Ectodermal cell (in vitro differentiated cells): ENCODE results near the gene CEP164.

Experiments
- H3K27ac ChIP-seq: 2 replicates; pipeline ENCODE4 v1.7.0; 2013; ENCODE audit warnings: mild to moderate bottlenecking, low read depth, low read length; ENCODE audit not compliant: insufficient read depth, poor library complexity, severe bottlenecking
- H3K27me3 ChIP-seq: 2 replicates; pipeline ENCODE4 v1.7.0; 2013; ENCODE audit warnings: mild to moderate bottlenecking, low read length; ENCODE audit not compliant: insufficient read depth, control insufficient read depth, poor library complexity, severe bottlenecking
- H3K36me3 ChIP-seq: one replicate; pipeline ENCODE4 v1.7.0; 2013; ENCODE audit warnings: low read length; ENCODE audit not compliant: control insufficient read depth, insufficient read depth
- H3K4me1 ChIP-seq: one replicate; pipeline ENCODE4 v1.7.0; 2013; ENCODE audit warnings: low read length; ENCODE audit not compliant: control insufficient read depth, insufficient read depth
- H3K4me3 ChIP-seq: 2 replicates; pipeline ENCODE4 v1.7.0; 2013; ENCODE audit warnings: low read depth, low read length, control low read depth; ENCODE audit not compliant: insufficient read depth
- H3K9me3 ChIP-seq: 2 replicates; pipeline ENCODE4 v1.7.0; 2013; ENCODE audit warnings: mild to moderate bottlenecking, low read length, moderate library complexity; ENCODE audit not compliant: control insufficient read depth
- WGBS, 2 experiments: methylation state at CpG; one replicate each; pipeline ENCODE4 v1.1.7; 2013; ENCODE audit warnings: missing lambda C conversion rate in 2 of 2; 5-methylcytosine and 5-hydroxymethylcytosine counted together

Gene CEP164

DNA sequence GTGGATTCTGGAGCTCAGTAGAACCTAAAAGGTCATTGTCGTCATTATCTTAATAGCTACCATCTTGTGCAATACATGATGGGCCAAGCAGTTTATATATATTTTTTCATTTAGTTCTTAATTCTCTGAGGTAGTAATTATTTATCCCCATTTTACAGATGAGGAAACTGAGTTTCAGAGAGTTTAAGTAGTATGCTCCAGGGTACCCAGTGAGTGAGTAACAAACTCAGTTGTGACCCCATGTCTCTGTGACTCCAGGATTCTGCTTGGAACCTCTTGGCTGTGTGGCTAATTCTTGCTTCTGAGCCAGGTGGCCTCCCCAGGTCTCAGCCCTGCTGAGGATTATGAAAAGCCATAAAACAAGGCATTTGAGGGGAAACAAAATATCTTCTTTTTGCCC is 82.6 kb downstream of the CEP164 start:
- no peaks in the 10 kb centered on the region for H3K27me3 ChIP-seq
- no peaks in the 10 kb centered on the region for H3K4me1 ChIP-seq
- H3K36me3 ChIP-seq: peaks cover 13% of the 10 kb centered on the region
- H3K27ac ChIP-seq: no peak overlapping the region
- H3K4me3 ChIP-seq: no peak overlapping the region
- 88% methylated on average over 1 of the region's 1 CpG; no CpG with 5 or more reads in 1 of the 2 experiments for WGBS, 2 experiments
- no peaks in the 10 kb centered on the region for H3K9me3 ChIP-seq

DNA sequence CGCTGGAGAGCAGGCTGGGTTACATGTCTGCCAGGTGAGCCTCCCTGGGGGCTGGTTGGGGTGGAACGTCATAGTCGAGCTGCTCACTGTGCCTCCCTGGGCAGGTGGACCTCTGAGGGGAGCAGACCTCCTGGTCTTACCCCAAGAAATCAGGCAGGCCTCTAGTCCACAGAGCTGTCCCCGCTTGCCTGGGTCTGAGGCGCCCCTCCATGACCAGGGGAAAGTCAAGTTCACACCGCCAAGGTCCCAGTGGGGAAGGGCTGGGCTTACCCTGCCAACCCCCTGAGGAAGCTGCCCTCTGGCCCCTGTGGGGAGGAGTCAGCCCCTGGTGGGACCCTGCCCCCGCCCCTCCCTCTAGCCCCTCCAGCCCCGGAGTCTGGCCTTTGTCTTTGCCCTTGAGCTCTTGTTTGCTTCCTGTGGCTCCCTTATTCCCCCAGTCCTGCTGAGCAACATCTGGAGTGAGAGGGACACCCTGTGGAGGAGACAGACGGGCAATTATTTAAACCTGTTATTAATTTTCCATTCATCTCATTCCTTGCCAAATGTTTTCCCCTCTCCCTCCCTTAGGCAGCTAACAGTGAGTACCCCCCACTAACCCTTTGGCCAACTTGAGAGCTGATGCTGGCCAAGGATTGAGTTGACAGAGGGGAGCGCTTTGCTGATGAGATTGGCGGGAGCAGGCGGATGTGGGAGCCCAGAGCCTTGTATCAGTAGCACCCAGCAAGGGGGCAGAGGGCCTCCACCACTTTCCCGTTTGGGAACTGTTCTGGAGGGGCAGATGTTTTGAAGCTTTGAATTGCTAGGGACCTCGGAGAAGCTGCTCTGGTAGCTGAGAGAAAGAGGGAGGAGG is 83.4 kb downstream of the CEP164 start:
- H3K4me3 ChIP-seq: no peak overlapping the region
- 74 to 77% methylated on average over 14 of the region's 14 CpGs for WGBS, 2 experiments
- no peak overlapping the region for H3K27ac ChIP-seq
- H3K36me3 ChIP-seq: peaks cover 11% of the 10 kb centered on the region
- no peaks in the 10 kb centered on the region for H3K27me3 ChIP-seq
- no peaks in the 10 kb centered on the region for H3K4me1 ChIP-seq
- no peaks in the 10 kb centered on the region for H3K9me3 ChIP-seq

DNA sequence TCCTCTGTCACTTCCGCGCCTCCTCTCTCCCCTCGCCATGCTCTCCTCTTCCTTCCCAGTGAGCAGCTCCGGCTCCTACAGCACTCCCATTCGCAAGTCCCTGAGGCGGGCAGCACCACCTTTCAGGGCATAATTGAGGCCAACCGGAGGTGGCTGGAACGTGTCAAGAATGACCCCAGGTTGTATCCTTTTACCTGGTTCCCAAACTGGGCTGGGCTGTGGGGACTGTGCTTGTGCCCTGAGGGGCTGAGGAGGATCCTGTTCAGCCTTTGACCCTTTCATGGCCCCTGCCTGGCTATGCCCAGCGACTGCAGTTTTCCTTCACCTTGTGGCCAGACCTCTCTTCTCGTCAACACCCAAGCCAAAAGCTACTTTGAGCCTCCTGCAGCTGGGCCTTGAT is 84.1 kb downstream of the CEP164 start:
- Histone ChIP-seq H3K36me3 (peaks cover 8% of the 10 kb centered on the region), H3K9me3 (no peaks in the 10 kb centered on the region), H3K4me1 (no peaks in the 10 kb centered on the region), H3K27ac (no peak overlapping the region), H3K27me3 (no peaks in the 10 kb centered on the region), H3K4me3 (no peak overlapping the region)
- 90 to 91% methylated on average over 9 of the region's 10 CpGs for WGBS, 2 experiments

GRCh38 chr11:117412176-117412575 is 84.5 kb downstream of the CEP164 start:
- Histone ChIP-seq H3K36me3 (peaks cover 8% of the 10 kb centered on the region), H3K27me3 (no peaks in the 10 kb centered on the region), H3K4me3 (no peak overlapping the region), H3K27ac (no peak overlapping the region), H3K9me3 (no peaks in the 10 kb centered on the region), H3K4me1 (no peaks in the 10 kb centered on the region)
- 86 to 88% methylated on average over 10 of the region's 10 CpGs for WGBS, 2 experiments

DNA sequence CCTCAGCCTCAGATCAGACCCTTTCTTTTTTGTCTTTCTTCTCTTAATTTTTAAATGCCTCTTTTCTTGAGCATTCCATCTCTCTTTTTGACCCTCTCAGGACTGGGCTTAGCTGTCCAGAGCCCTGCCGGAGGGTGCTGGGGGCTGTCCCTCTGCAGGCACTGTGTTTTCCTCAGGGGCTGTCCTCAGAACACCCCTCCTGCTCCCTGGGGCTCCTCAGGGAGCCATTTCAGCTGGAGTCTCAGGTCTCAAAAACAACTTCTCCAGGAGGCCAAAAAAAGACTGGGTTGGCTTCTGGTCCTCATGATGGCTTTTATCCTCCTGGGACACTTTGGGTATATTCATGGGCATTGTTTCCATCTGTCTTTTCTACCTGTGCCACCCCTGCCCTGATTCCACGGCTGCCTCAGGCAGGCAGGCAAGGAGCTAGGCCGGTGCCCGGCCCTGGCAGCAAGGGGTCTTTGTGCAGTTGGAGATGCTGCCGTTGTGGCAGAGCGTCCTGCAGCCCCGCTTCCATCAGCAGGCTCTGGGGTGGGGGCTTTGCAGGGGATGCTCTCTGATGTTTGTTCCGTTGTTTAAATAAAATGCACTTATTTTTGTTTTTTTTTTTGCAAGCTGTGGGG is 85.1 kb downstream of the CEP164 start:
- Histone ChIP-seq H3K4me3 (no peak overlapping the region), H3K9me3 (no peaks in the 10 kb centered on the region), H3K4me1 (no peaks in the 10 kb centered on the region), H3K27me3 (no peaks in the 10 kb centered on the region), H3K27ac (no peak overlapping the region), H3K36me3 (peaks cover 8% of the 10 kb centered on the region)
- WGBS, 2 experiments: 89 to 94% methylated on average over 8 of the region's 8 CpGs

GRCh38 chr11:117413616-117414015 is 86.0 kb downstream of the CEP164 start:
- Histone ChIP-seq H3K27ac (no peak overlapping the region), H3K9me3 (no peaks in the 10 kb centered on the region), H3K36me3 (no peaks in the 10 kb centered on the region), H3K4me1 (no peaks in the 10 kb centered on the region), H3K27me3 (no peaks in the 10 kb centered on the region), H3K4me3 (no peak overlapping the region)
- WGBS, 2 experiments: 96 to 97% methylated on average over 7 of the region's 7 CpGs

GRCh38 chr11:117414724-117415123 is 87.1 kb downstream of the CEP164 start:
- Histone ChIP-seq H3K9me3 (no peaks in the 10 kb centered on the region), H3K27me3 (no peaks in the 10 kb centered on the region), H3K4me3 (no peak overlapping the region), H3K27ac (no peak overlapping the region), H3K4me1 (no peaks in the 10 kb centered on the region), H3K36me3 (no peaks in the 10 kb centered on the region)
- 95 to 97% methylated on average over 6 of the region's 6 CpGs for WGBS, 2 experiments

DNA sequence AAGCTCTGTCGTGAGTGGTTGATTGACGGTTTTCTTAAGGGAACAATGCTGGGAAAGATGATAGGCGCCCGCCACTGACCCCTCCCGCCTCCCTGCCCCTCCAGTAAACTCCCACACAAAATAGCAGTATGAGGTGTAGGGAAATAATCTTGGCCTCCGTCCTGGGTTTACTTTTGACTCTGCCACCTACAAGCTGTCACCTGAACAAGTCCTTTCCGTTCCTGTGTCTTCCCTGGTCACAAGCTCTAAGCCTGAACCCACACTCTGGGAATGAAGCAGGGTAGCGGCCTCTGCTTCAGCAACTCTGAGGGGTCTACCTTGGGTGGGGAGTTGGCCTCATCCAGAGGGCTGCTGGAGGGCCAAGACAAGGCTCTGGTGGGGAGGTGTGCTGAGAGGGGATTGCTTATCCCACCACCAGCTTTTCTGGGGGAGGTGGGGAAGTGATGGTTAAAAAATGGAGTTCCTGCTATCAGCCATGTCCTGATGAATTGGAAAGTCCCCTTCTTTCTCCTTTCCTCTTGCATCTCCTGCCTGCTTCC is 87.8 kb downstream of the CEP164 start:
- no peak overlapping the region for H3K27ac ChIP-seq
- H3K4me3 ChIP-seq: no peak overlapping the region
- H3K27me3 ChIP-seq: no peaks in the 10 kb centered on the region
- H3K36me3 ChIP-seq: no peaks in the 10 kb centered on the region
- H3K4me1 ChIP-seq: no peaks in the 10 kb centered on the region
- 94 to 96% methylated on average over 8 of the region's 8 CpGs for WGBS, 2 experiments
- no peaks in the 10 kb centered on the region for H3K9me3 ChIP-seq

DNA sequence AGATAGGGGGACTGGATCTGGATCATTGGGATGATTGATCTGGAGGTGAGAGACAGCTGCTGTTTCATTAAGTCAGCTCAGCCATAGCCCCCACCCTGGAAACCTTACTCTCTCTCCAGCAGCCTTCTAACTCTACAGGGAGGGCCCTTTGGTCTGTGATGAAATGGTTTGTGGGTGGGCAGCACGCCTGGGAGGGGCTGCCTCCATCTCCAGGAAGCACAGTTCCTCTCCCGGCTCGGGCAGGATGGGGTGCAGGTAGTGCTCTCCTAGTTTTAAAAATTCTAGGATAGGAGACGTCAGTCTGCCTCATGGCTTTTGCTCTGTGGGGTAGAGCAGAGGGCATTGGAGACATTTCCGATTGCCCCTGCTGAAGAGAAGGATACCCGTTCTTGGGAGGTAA is 89.7 kb downstream of the CEP164 start:
- WGBS, 2 experiments: 73 to 74% methylated on average over 6 of the region's 6 CpGs
- Histone ChIP-seq H3K36me3 (no peaks in the 10 kb centered on the region), H3K4me1 (no peaks in the 10 kb centered on the region), H3K9me3 (no peaks in the 10 kb centered on the region), H3K27me3 (no peaks in the 10 kb centered on the region), H3K4me3 (no peak overlapping the region), H3K27ac (no peak overlapping the region)

DNA sequence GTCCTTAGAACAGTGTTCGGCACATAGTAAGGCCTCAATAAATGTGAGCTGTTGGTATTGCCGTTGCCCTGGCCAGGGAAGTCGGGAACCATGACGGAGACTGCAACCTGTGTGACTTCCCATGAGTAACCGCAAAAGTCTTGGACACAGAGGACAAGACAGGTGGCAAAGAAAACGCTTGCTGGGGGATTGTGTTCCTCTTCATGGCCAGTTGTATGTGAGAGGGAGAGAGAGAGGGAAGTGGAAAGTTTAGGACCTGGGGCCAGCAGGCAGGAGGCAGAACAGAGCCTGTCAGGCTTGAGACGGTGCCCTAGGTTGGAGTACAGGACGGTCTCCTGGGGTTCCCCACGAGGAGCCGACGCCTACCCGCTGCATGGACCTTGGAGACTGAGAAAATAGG is 90.2 kb downstream of the CEP164 start:
- Histone ChIP-seq H3K27ac (no peak overlapping the region), H3K4me3 (no peak overlapping the region), H3K4me1 (no peaks in the 10 kb centered on the region), H3K27me3 (no peaks in the 10 kb centered on the region), H3K9me3 (no peaks in the 10 kb centered on the region), H3K36me3 (no peaks in the 10 kb centered on the region)
- 90 to 93% methylated on average over 12 of the region's 12 CpGs for WGBS, 2 experiments
